ENCODE data around the gene HOXD3.

Gene HOXD3

DNA sequence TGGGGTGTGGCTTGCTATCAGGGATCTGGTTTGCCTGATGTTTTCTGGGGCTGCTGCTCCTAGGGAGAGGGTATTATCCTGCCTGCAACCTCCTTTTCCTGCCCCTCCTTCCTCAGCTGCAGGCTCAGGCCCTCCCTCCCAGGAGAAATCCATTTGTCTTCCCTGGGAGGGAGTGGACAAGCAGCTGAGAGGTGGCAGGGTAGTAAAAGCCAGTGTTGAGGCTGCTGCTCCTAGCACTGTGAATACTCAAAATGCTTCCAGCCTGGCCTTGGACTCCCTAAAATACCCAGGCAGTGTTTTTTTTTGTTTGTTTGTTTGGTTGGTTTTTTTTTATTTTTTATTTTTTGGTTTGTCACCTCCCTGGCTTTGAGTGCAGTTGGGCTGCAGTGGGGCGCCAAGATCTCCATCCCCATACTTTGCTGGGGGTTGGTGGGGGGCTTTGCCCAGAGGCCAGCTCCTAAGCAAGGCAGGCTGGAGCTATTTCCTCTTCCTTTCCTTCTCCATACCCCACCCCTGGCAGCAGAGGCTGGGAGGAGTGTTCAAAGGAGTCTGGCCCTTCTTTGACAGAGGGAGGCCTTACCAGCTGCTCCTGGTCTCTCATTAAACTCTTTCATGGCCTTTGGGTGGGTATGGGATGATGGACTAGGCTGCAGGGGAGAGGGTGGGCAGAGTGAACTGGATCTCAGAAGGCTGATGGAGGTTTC is 13.6 kb downstream of the HOXD3 start:
- in situ Hi-C loops (cut with MboI; ENCODE audit: low pct_unique_long_range_greater_than_20kb, low sequenced_read_pairs) = no loop called here

DNA sequence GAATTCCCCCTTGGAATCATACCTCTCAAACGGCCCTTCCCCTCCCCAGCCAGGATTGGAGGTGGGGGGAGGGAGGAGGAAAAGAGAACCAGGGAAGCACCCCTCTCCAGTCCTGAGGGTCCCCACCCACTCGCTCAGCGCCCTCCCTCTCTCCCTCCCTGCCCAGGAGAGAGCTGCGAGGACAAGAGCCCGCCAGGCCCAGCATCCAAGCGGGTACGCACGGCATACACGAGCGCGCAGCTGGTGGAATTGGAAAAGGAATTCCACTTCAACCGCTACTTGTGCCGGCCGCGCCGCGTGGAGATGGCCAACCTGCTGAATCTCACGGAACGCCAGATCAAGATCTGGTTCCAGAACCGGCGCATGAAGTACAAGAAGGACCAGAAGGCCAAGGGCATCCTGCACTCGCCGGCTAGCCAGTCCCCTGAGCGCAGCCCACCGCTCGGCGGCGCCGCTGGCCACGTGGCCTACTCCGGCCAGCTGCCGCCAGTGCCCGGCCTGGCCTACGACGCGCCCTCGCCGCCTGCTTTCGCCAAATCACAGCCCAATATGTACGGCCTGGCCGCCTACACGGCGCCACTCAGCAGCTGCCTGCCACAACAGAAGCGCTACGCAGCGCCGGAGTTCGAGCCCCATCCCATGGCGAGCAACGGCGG is 14.4 kb downstream of the HOXD3 start:
- in situ Hi-C loops (cut with MboI; ENCODE audit: low pct_unique_long_range_greater_than_20kb, low sequenced_read_pairs) = no loop called here
- DNase-seq = no peak

More for the DNA sequence above, 13.6 kb downstream of the HOXD3 start:
- DNase-seq = no peak

DNA sequence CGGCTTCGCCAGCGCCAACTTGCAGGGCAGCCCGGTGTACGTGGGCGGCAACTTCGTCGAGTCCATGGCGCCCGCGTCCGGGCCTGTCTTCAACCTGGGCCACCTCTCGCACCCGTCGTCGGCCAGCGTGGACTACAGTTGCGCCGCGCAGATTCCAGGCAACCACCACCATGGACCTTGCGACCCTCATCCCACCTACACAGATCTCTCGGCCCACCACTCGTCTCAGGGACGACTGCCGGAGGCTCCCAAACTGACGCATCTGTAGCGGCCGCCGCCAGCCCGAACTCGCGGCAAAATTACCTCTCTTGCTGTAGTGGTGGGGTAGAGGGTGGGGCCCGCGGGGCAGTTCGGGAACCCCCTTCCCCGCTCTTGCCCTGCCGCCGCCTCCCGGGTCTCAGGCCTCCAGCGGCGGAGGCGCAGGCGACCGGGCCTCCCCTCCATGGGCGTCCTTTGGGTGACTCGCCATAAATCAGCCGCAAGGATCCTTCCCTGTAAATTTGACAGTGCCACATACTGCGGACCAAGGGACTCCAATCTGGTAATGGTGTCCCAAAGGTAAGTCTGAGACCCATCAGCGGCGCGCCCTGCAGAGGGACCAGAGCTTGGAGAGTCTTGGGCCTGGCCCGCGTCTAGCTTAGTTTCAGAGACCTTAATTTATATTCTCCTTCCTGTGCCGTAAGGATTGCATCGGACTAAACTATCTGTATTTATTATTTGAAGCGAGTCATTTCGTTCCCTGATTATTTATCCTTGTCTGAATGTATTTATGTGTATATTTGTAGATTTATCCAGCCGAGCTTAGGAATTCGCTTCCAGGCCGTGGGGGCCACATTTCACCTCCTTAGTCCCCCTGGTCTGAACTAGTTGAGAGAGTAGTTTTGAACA is 15.1 kb downstream of the HOXD3 start:
- no peak for DNase-seq
- in situ Hi-C loops (cut with MboI; ENCODE audit: low pct_unique_long_range_greater_than_20kb, low sequenced_read_pairs) = no loop called here

DNA sequence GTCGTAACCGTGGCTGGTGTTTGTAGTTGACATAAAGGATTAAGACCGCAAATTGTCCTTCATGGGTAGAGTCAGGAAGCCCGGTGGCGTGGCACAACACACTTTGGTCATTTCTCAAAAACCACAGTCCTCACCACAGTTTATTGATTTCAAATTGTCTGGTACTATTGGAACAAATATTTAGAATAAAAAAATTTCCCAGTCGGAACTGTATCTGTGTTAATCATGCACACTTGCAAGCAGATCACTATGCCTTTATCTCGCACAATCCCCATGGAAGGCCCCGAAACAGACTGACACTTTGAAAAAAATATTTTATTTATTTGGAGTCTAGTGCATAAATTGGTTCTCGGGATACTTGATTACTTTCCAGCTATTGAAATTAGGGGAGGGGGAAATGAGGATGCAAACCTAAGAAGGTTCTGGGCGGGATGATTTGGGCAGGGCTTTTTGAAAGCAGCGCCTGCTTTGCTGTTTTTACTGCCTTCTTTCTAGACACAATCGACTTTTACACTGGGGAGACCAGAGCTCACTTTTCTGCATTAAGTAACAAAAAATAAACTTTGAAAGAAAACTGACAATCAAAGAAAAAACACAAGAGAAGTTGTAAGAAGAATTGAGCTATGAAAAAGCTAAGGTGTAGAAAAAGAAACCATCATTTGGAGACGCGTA is 15.9 kb downstream of the HOXD3 start:
- DNase-seq = no peak
- in situ Hi-C loops (cut with MboI; ENCODE audit: low pct_unique_long_range_greater_than_20kb, low sequenced_read_pairs) = no loop called here

DNA sequence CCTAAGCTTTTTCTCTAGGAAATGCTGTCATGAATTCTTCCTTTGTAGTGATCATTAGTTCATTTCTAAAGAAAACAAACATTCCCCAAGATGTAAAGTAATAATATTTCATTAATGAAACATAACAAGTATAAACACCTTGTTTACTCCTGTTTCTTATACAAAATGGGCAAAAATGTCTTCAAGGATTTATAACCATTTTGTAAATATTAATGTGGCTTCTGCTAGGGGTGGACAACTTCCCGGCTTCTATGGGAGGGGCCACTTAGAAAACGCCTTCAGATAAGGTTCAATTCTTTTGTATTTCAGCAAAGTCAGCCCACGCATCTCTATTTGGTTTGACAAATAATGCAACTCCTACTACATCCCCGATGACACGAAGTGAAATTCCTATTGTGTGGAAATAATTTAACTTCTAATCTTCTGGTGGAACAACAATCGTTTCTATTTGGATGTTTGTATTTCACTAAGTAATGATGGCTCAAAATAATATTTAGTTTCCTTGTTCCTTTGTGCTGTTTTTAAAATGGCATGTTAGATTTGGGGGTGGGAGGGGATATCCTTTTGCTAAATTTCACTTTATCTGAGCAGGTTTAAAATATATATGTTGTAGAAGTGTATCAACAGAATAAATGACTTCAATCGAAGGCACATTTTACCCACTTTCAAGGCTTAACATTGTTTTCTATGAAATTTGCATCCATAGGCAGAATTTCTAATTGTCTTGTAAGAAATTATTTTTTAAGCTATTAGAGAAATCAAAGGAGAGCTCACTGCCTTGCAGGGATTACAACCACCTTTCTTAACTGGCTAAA is 16.7 kb downstream of the HOXD3 start:
- no peak for DNase-seq
- in situ Hi-C loops (cut with MboI; ENCODE audit: low pct_unique_long_range_greater_than_20kb, low sequenced_read_pairs) = no loop called here

DNA sequence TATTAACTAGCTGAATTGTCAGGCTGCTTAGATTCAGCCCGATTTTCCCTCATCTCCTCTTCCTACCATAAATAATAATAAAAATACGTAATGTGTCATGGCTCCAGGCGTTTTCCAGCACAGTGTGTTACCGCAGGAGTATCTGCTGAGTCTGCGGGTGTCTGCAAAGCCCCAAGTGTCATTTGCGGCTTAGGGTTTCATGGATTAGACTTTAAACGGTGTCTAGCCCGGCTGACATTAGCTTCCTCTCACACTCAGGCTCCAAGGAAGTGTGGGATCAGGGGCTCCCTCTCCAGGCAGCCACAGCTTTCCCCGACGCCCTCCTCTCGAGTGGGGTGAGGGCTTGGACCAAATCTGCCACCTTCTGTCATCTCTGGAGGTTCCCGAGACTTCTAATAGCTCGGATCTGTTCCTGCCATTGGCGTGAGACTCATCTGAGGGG is 17.3 kb downstream of the HOXD3 start:
- no peak for DNase-seq
- in situ Hi-C loops (cut with MboI; ENCODE audit: low pct_unique_long_range_greater_than_20kb, low sequenced_read_pairs) = no loop called here

DNA sequence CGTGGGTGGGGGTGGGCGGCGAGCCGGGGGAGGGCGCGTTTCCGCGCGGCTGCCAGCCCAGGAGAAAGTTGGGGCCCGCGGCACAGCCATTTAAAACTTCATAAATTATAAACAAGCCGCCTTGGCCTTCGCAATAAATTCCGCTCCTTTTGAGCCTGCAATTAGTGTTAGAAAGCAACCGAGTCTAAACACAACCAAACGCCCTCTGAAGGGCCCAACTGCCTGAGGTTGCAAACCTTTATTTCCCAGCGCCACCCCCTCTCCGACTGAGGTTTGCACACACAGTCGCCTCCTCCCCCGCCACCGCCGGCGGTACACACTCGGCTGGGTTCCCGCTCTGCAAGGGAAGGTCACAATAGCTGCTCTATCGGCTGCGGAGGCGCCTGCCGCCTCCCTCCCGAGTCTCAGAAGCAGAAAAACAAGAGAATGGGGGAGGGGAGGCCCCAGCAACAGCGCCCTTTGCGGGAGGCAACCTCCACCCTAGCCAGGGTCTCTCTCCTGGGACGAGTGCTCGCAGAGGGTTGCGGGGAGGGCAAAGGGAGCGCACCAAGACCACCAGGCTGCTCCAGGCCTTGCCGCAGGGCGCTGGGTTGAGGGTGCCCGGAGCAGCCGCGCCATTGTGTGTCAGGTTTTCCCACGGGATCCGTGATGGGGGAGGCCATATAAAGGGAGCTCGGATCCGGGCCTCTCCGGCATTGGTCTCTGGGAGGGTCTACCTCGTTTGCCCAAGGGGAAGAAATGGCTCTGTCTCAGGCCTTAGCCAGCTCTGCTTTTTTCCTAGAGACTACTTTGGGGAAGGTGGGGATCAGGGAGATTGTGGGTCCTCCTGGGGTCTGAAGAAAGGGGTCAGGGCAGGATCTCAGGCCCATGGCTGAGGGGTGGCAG is 18.0 kb downstream of the HOXD3 start:
- in situ Hi-C loops (cut with MboI; ENCODE audit: low pct_unique_long_range_greater_than_20kb, low sequenced_read_pairs) = no loop called here
- DNase-seq = peak; percentile 17

DNA sequence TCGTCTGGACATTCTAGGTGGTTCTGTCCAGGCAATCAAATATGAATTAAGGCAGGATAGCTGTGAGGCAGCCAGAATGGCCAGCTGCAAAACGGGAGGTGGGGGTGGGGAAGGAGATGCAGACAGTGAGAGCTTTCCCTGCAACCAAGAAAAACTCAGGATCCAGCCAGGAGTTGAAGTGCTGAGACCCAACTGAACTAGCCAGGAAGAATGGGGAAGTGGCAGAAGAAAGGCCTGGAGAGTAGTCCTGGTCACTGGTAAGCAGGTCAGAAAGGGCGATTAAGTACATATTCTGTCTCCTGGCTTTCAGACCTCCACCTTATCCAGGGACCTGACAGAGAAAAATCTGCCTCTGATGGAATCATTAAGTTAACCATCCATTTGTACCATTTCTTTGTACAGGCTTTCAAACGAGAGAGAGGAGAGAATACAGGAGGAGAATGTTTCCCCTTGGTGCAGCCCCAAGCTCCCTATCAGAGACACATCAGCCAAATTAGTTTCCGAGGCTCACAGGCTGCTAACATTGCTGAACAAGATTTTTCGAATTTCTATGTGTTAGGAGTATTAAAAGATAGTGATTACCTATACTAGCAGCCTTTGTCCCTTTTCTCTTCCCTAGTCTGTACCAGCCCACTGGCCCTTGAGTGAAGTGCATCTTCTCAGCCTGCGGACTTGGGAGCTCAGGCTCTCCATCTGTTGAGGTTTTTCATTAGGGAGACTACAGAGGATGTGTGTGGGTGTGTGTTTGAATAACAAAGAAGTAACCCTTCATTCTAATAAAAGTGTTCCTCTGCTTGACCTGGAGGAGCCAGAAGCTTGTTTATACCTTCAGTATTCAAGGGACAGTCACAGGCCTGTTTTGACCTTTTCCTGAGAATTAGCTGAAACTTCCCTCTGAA is 18.9 kb downstream of the HOXD3 start:
- DNase-seq = no peak
- in situ Hi-C loops (cut with MboI; ENCODE audit: low pct_unique_long_range_greater_than_20kb, low sequenced_read_pairs) = no loop called here

DNA sequence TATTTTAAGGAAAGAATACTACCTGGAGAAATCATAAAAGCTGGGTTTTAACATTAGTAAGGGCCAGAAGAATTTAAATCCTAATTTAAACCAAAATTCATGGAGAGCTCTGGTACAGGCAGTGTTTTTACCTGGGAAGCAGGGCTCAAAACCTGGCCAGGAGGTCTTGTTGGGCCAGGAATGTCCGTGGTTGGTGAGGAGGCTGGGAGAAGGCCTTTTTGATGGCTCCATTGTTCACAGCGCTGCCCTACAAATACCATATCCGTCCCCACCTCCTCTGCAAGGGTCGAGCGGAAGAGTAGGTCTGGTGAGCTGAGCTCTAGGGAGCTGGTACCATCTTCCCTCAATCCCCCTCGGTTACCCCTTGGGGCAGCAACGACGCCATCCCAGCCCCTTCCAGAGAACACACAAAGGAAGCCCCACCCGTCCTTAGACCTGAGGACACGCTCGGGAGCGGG is 20.5 kb downstream of the HOXD3 start:
- in situ Hi-C loops (cut with MboI; ENCODE audit: low pct_unique_long_range_greater_than_20kb, low sequenced_read_pairs) = no loop called here
- DNase-seq = no peak

DNA sequence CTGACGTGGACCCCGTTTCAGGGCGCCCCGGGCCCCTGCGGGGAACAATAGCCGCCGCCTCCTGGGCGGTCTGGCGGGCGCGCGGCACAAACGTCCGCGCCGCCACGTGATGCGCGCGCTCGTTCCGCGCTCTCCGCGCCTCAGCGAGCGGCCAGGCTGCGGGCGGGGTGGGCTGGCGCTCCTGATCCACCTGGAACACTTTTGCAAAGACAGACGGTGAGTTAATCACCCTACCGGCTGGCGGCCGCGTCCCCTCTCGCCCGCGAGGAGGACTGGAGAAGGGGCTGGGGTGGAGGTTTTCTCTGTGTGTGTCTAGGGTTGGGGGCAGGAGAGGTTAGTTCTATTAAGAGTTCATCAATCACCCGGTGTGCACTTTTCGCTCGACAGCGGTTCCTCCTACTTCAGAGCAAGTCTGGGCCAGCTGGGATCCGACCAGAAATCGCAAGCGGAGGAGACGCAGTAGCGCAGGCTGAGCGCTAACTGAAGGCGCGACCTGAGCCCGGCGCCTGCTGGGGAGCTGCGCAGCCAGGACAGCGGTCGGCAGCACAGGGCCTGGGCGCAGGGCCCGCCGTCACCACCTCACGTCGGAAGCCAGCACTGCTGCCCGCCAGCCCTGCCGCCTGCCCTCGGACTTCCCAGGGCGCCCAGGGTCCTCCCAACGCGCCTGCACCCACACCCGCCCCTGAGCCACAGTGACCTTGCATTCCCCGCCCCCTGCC is 21.1 kb downstream of the HOXD3 start:
- in situ Hi-C loops (cut with MboI; ENCODE audit: low pct_unique_long_range_greater_than_20kb, low sequenced_read_pairs) = no loop called here
- peak; percentile 60 for DNase-seq

DNA sequence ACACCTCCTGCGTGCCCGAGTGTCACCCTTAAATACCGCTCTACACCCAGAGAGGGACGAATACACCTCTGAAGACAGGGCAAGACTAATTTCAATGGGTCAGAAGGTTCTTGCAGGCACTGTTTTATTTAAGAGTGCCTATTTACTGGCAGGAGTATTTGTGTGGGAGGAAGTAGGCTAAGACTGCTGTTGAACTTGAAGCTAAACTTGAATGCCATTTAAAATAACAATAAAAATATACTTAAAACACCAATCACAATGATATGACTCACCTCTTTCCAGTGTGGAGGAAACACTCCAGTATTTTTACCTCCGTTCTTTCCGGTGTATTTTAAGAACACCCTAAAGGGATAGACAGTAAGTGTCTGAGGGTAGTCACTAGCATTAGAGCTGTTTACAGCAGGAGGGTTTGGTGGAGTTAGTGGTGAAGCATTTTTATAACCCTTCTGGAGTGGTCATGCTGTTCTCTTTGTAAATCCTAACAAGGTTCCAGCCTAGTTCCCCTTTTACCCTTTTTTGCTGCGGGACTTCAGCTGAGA is 21.7 kb downstream of the HOXD3 start:
- peak; percentile 48 for DNase-seq

DNA sequence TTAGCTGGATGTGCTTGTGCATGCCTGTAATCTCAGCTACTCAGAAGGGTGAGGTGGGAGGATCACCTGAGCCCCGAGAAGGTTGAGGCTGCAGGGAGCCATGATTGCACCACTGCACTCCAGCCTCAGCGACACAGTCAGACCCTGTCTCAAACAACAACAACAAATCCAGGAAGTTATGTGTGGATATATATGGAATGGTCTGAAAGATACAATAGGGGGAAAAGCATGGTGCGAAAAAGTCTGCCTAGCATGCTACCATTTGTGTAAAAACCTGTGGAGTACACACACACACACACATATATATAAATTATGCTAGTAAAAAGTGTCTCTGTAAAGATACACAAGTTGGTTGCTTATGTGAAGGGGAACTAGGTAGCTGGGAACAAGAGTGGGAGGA is 24.4 kb downstream of the HOXD3 start:
- no peak for DNase-seq
- in situ Hi-C loops (cut with MboI; ENCODE audit: low pct_unique_long_range_greater_than_20kb, low sequenced_read_pairs) = no loop called here

More for the DNA sequence above, 21.7 kb downstream of the HOXD3 start:
- in situ Hi-C loops (cut with MboI; ENCODE audit: low pct_unique_long_range_greater_than_20kb, low sequenced_read_pairs) = no loop called here

DNA sequence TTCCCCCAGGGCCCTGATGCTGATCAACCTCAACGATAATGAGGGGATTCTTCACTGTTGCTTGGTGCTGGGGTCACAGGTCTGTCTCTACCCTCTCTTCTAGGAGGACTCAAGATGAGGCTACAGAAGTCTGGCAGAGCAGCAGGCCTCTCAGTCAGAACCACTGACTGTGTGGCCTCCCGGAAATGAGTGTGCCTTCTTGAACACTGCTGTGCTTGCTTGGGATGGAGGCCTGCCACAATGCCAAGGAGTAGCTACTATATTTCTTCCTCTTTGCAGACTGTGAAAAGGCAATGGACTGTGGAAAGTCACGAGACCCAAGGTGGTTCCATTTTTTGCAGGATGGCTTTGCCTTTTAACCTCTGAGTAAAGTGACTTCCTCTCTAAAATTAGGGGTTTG is 25.6 kb downstream of the HOXD3 start:
- DNase-seq = no peak
- in situ Hi-C loops (cut with MboI; ENCODE audit: low pct_unique_long_range_greater_than_20kb, low sequenced_read_pairs) = no loop called here

DNA sequence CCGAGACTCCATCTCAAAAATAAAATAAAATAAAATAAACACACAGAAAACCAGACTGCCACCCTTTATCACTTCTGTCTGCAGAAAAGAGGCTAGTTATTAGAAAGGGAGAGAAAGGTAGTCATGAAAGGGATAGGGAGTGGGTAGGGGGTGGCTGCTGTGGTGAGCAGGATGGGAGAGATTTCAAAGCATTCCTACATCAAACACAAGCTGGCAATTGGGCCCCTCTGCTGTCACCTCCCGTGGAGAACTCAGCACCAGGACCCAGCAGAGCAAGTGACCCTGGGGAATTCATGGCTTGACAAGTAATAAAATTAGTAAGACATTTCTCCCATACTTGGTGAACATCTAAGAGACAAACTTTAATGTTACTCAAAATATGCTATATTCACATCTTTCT is 27.6 kb downstream of the HOXD3 start:
- in situ Hi-C loops (cut with MboI; ENCODE audit: low pct_unique_long_range_greater_than_20kb, low sequenced_read_pairs) = no loop called here
- DNase-seq = no peak

DNA sequence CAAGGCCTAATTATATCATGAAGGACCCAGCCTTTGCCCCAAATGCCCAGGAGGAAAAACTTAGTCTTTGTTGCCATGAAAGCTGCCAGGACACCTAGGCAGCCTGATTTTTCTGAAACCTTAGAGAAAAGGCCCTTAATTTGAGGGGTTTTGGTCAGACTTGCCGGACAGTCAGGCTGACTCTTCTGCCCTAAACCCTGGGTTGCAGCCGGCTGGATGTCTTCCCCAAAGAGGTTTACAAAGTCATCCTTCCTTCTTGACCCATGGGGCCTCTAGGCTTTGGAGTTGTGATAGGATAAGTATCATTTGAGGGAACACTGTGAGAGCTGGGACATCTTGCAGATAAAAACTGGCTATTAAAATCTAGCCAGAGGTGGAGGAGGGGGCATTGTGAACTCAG is 28.9 kb downstream of the HOXD3 start:
- in situ Hi-C loops (cut with MboI; ENCODE audit: low pct_unique_long_range_greater_than_20kb, low sequenced_read_pairs) = no loop called here
- no peak for DNase-seq
